Smooth muscle cell of bladder (primary cell): ENCODE results near the gene ZNF132. TPM values are rescaled to one million over a fixed set of nuclear protein-coding genes. Genes with fewer than 3 reads are reported as not detected.

Experiments used
- total RNA-seq: library from RNA; depleted of rRNA; stranded (reverse); fragments of >200 nt; gene quantifications from 2 replicates; pipeline ENCODE4 v1.2.3, GENCODE V29; 2014

ZNF132 gene
- 7.4 and 9.7 TPM in 2 replicates for total RNA-seq

GRCh38 chr19:58439576-58440554 is at the start of gene ZNF132:
TSS of gene ZNF132 (minus strand) at chr19:58440153. CDS start at chr19:58439821, 332 bp downstream.

GRCh38 chr19:58475714-58476497 is 36.0 kb upstream of the ZNF132 start, which contains the start of gene ZNF446:
TSS of gene ZNF446 (plus strand) at chr19:58476352. CDS start at chr19:58477219, 867 bp downstream.

GRCh38 chr19:58466760-58467589 is 27.0 kb upstream of the ZNF132 start, which contains the start of gene ZNF324:
TSS of gene ZNF324 (plus strand) at chr19:58467080. CDS start at chr19:58469186, 2,106 bp downstream.

GRCh38 chr19:58451358-58452101 is 11.6 kb upstream of the ZNF132 start, which contains the start of gene ZNF324B:
TSS of gene ZNF324B (plus strand) at chr19:58451622. CDS start at chr19:58453702, 2,080 bp downstream.

GRCh38 chr19:58408152-58409009 is 31.6 kb downstream of the ZNF132 start, which contains the start of gene ZNF584:
TSS of gene ZNF584 (plus strand) at chr19:58408649. CDS start at chr19:58409148, 499 bp downstream.

GRCh38 chr19:58395220-58395978 is 44.6 kb downstream of the ZNF132 start, which contains the start of gene RNF225:
TSS of gene RNF225 (plus strand) at chr19:58395656. CDS start at chr19:58396090, 434 bp downstream.

GRCh38 chr19:58386576-58387337 is 53.2 kb downstream of the ZNF132 start, which contains the start of gene RPS5:
TSS of gene RPS5 (plus strand) at chr19:58387269. CDS start at chr19:58388138, 869 bp downstream.

Other genes with a start within 250 kb of the ZNF132 start
- 33.8 and 34.1 TPM in 2 replicates for gene ZNF544, start 211.2 kb downstream of the ZNF132 start, total RNA-seq
- gene ZNF8, start 161.2 kb downstream of the ZNF132 start, total RNA-seq = 3.0 and 3.1 TPM in 2 replicates
- 20.2 and 24.7 TPM in 2 replicates for gene ERVK3-1, start 134.8 kb downstream of the ZNF132 start, total RNA-seq
- 1.4 and 2.1 TPM in 2 replicates for gene ZSCAN22, start 113.2 kb downstream of the ZNF132 start, total RNA-seq
- 8.7 and 12.5 TPM in 2 replicates for gene A1BG, start 86.7 kb downstream of the ZNF132 start, total RNA-seq
- gene ZNF497, start 77.4 kb downstream of the ZNF132 start, total RNA-seq = 0.57 and 0.83 TPM in 2 replicates
- gene ZNF837, start 59.1 kb downstream of the ZNF132 start, total RNA-seq = 1.4 and 1.5 TPM in 2 replicates
- gene RPS5, start 52.9 kb downstream of the ZNF132 start, total RNA-seq = 3,351 and 3,927 TPM in 2 replicates
- gene RNF225, start 44.5 kb downstream of the ZNF132 start, total RNA-seq = not detected in 2 replicates
- gene ZNF584, start 31.5 kb downstream of the ZNF132 start, total RNA-seq = 12.7 and 17.3 TPM in 2 replicates
- 8.0 and 9.2 TPM in 2 replicates for gene ZNF324B, start 11.5 kb upstream of the ZNF132 start, total RNA-seq
- gene ZNF324, start 26.9 kb upstream of the ZNF132 start, total RNA-seq = 8.2 and 10.4 TPM in 2 replicates
- 6.9 and 8.1 TPM in 2 replicates for gene ZNF446, start 36.2 kb upstream of the ZNF132 start, total RNA-seq
- 8.3 and 12.4 TPM in 2 replicates for gene SLC27A5, start 71.8 kb upstream of the ZNF132 start, total RNA-seq
- 4.1 and 6.2 TPM in 2 replicates for gene ZBTB45, start 79.7 kb upstream of the ZNF132 start, total RNA-seq
- gene TRIM28, start 103.9 kb upstream of the ZNF132 start, total RNA-seq = 313 and 363 TPM in 2 replicates
- gene CHMP2A, start 115.0 kb upstream of the ZNF132 start, total RNA-seq = 179 and 219 TPM in 2 replicates
- 87.9 and 92.6 TPM in 2 replicates for gene UBE2M, start 118.5 kb upstream of the ZNF132 start, total RNA-seq
- 10.7 and 14.2 TPM in 2 replicates for gene MZF1, start 133.2 kb upstream of the ZNF132 start, total RNA-seq